H1 (cell line): ENCODE measurements around the gene HTR4. TPM values are rescaled to one million over a fixed set of nuclear protein-coding genes. Genes with fewer than 3 reads are reported as not detected.

Experiments used
- CTCF ChIA-PET: fragments of 300-600 bp; sonication (Branson Sonifier 250); formaldehyde crosslinking; loops from one replicate; lab custom pipeline; 2021; ENCODE audit not compliant: partially characterized antibody; lab: Charles Lee
- POLR2A ChIA-PET: fragments of 300-600 bp; sonication (Branson Sonifier 250); formaldehyde crosslinking; loops from one replicate; lab custom pipeline; 2021; ENCODE audit warnings: inconsistent platforms; ENCODE audit not compliant: partially characterized antibody; lab: Charles Lee
- DNase-seq, 2 experiments: peaks; one replicate each; pipeline versions ENCODE4 v3.0.0 to v3.0.0-alpha.2; 2010 to 2022; ENCODE audit warnings: low spot score in 2 of 2, low read depth in 1 of 2, mixed read lengths in 1 of 2
- FAIRE-seq: peaks from 2 replicates; lab custom pipeline; 2011; peaks lifted over from hg19 to GRCh38; lab: Jason Lieb, UNC
- H2AFZ ChIP-seq: 2 replicates; pipeline ENCODE4 v1.8.1; 2012; ENCODE audit warnings: low read length, inconsistent platforms
- H2AK5ac ChIP-seq: 2 replicates; pipeline ENCODE4 v1.6.1; 2013; ENCODE audit warnings: low read depth, low read length
- H2BK120ac ChIP-seq: replicated peaks from 2 replicates; pipeline ENCODE3; 2013; ENCODE audit warnings: low read depth, low read length, inconsistent platforms
- H2BK12ac ChIP-seq: 2 replicates; pipeline ENCODE4 v1.6.1; 2013; ENCODE audit warnings: low read depth, low read length
- H2BK15ac ChIP-seq: 2 replicates; pipeline ENCODE4 v1.6.1; 2013; ENCODE audit warnings: low read length
- H2BK20ac ChIP-seq: 2 replicates; pipeline ENCODE4 v1.6.1; 2013; ENCODE audit warnings: low read length
- H2BK5ac ChIP-seq: 2 replicates; pipeline ENCODE4 v1.6.1; 2013; ENCODE audit warnings: low read depth, low read length
- H3K14ac ChIP-seq: 2 replicates; pipeline ENCODE4 v1.6.1; 2013; ENCODE audit warnings: inconsistent platforms; ENCODE audit not compliant: insufficient read length
- H3K18ac ChIP-seq: 2 replicates; pipeline ENCODE4 v1.6.1; 2013; ENCODE audit warnings: low read length; ENCODE audit errors: extremely low read depth
- H3K23ac ChIP-seq: 2 replicates; pipeline ENCODE4 v1.6.1; 2013; ENCODE audit warnings: inconsistent platforms; ENCODE audit not compliant: insufficient read length
- H3K23me2 ChIP-seq: 2 replicates; pipeline ENCODE4 v1.6.1; 2013; ENCODE audit warnings: low read depth, low read length
- H3K27ac ChIP-seq: 2 replicates; pipeline ENCODE4 v1.6.1; 2011; ENCODE audit warnings: low read depth, low read length, inconsistent platforms
- H3K27me3 ChIP-seq, 4 experiments: replicated peaks in 1 of 4; 1 replicate in 1 of 4; 2 replicates in 3 of 4; pipeline versions ENCODE4 v1.6.1 to v1.8.1; 2011 to 2013; ENCODE audit warnings: low read length in 3 of 4, mild to moderate bottlenecking in 3 of 4, inconsistent platforms in 2 of 4, mixed read lengths in 2 of 4, moderate library complexity in 1 of 4; ENCODE audit not compliant: control insufficient read depth in 3 of 4, insufficient read depth in 3 of 4; ENCODE audit errors: extremely low read depth in 1 of 4
- H3K36me3 ChIP-seq, 4 experiments: 2 replicates each; pipeline versions ENCODE4 v1.6.1 to v1.8.1; 2011 to 2013; ENCODE audit warnings: mild to moderate bottlenecking in 4 of 4, low read length in 3 of 4, moderate library complexity in 2 of 4, control low read depth in 1 of 4, inconsistent platforms in 1 of 4; ENCODE audit not compliant: insufficient read depth in 4 of 4, control insufficient read depth in 2 of 4
- H3K4ac ChIP-seq: replicated peaks from 2 replicates; pipeline ENCODE3; 2013; ENCODE audit warnings: low read length, low read depth, mixed read lengths, inconsistent platforms; ENCODE audit not compliant: insufficient read length
- H3K4me1 ChIP-seq, 4 experiments: replicated peaks in 1 of 4; 1 replicate in 1 of 4; 2 replicates in 3 of 4; pipeline versions ENCODE4 v1.6.1 to v1.8.1; 2011 to 2013; ENCODE audit warnings: low read length in 3 of 4, inconsistent platforms in 2 of 4, mixed read lengths in 1 of 4; ENCODE audit not compliant: insufficient read depth in 4 of 4, control insufficient read depth in 3 of 4
- H3K4me2 ChIP-seq, 2 experiments: 2 replicates each; pipeline versions ENCODE4 v1.6.1 to v1.8.1; 2011 to 2013; ENCODE audit warnings: low read depth in 2 of 2, low read length in 2 of 2, control low read depth in 1 of 2, inconsistent platforms in 1 of 2, mild to moderate bottlenecking in 1 of 2; ENCODE audit not compliant: insufficient read depth in 1 of 2
- H3K4me3 ChIP-seq, 4 experiments: fragments of 200-600, 300-600 bp in 1 of 4; sonication (generic), shearing (Covaris generic), sonication (Bioruptor Twin) in 1 of 4; 2 replicates each; pipeline versions ENCODE4 v1.5.1 to v1.8.1; 2011 to 2016; ENCODE audit warnings: low read length in 4 of 4, low read depth in 3 of 4, control low read depth in 2 of 4, inconsistent platforms in 2 of 4, mild to moderate bottlenecking in 2 of 4, mixed read lengths in 1 of 4, moderate library complexity in 1 of 4; ENCODE audit not compliant: insufficient read depth in 2 of 4; ENCODE audit errors: extremely low read depth in 1 of 4
- H3K56ac ChIP-seq: replicated peaks from 2 replicates; pipeline ENCODE3; 2013; ENCODE audit warnings: low read depth, mild to moderate bottlenecking, mixed read lengths, low read length, inconsistent platforms; ENCODE audit not compliant: insufficient read length
- H3K79me1 ChIP-seq: 2 replicates; pipeline ENCODE4 v1.6.1; 2013; ENCODE audit warnings: low read depth, low read length, control low read depth
- H3K79me2 ChIP-seq, 2 experiments: 2 replicates each; pipeline versions ENCODE4 v1.6.1 to v1.8.1; 2012 to 2013; ENCODE audit warnings: low read length in 2 of 2, mild to moderate bottlenecking in 2 of 2, inconsistent platforms in 1 of 2; ENCODE audit not compliant: insufficient read depth in 2 of 2, control insufficient read depth in 1 of 2
- H3K9ac ChIP-seq, 4 experiments: replicated peaks in 1 of 4; 1 replicate in 1 of 4; 2 replicates in 3 of 4; pipeline versions ENCODE4 v1.6.1 to v1.8.1; 2011 to 2013; ENCODE audit warnings: low read depth in 3 of 4, low read length in 3 of 4, control low read depth in 2 of 4, mild to moderate bottlenecking in 2 of 4, moderate library complexity in 2 of 4, inconsistent platforms in 1 of 4; ENCODE audit errors: extremely low read depth in 1 of 4
- H3K9me3 ChIP-seq, 2 experiments: 2 replicates each; pipeline versions ENCODE4 v1.6.1 to v1.8.1; 2012 to 2013; ENCODE audit warnings: mild to moderate bottlenecking in 2 of 2, moderate library complexity in 2 of 2, control low read depth in 1 of 2, inconsistent platforms in 1 of 2, low read depth in 1 of 2, low read length in 1 of 2, mixed read lengths in 1 of 2; ENCODE audit not compliant: insufficient read depth in 2 of 2
- H4K20me1 ChIP-seq, 2 experiments: replicated peaks in 1 of 2; 2 replicates each; pipeline versions ENCODE3 to v1.8.1; 2011 to 2013; ENCODE audit warnings: inconsistent platforms in 2 of 2, low read length in 2 of 2, mild to moderate bottlenecking in 1 of 2; ENCODE audit not compliant: insufficient read depth in 2 of 2, control insufficient read depth in 1 of 2
- H4K5ac ChIP-seq: 2 replicates; pipeline ENCODE4 v1.6.1; 2013; ENCODE audit warnings: low read length, low read depth, mixed read lengths, inconsistent platforms; ENCODE audit not compliant: insufficient read length
- H4K8ac ChIP-seq: 2 replicates; pipeline ENCODE4 v1.8.0; 2013; ENCODE audit warnings: mild to moderate bottlenecking, moderate library complexity, low read length, inconsistent platforms; ENCODE audit not compliant: insufficient read depth; ENCODE audit errors: extremely low read depth
- H4K91ac ChIP-seq: replicated peaks from 2 replicates; pipeline ENCODE3; 2013; ENCODE audit warnings: low read length, mixed read lengths, inconsistent platforms; ENCODE audit not compliant: insufficient read length
- GTF2F1 ChIP-seq: IDR thresholded peaks from 2 replicates; pipeline ENCODE4 v1.6.1; 2012; ENCODE audit warnings: low read depth, low read length, improper control_type of control experiment, borderline replicate concordance
- SP4 ChIP-seq: IDR thresholded peaks from 2 replicates; pipeline ENCODE4 v1.6.1; 2012; ENCODE audit warnings: low read length, inconsistent platforms
- WGBS, 2 experiments: shearing (Covaris generic) in 1 of 2; methylation state at CpG; one replicate each; pipeline versions ENCODE4 v1.1.6 to v1.1.7; 2013 to 2015; ENCODE audit warnings: low lambda C conversion rate in 2 of 2, mixed read lengths in 2 of 2, inconsistent platforms in 1 of 2, low coverage in 1 of 2, missing lambda C conversion rate in 1 of 2; ENCODE audit not compliant: insufficient replicate concordance in 2 of 2, insufficient coverage in 1 of 2, insufficient read length in 1 of 2; ENCODE audit errors: extremely low coverage in 1 of 2, missing lambda C conversion rate in 1 of 2; 5-methylcytosine and 5-hydroxymethylcytosine counted together
- polyA plus RNA-seq, 7 experiments: library from polyadenylated mRNA; depleted of rRNA in 3 of 7; stranded (reverse) in 5 of 7; unstranded in 2 of 7; fragments of >200 nt in 5 of 7; fragments of 200-250 nt in 2 of 7; gene quantifications; 1 replicate in 5 of 7; 2 replicates in 1 of 7; 4 replicates in 1 of 7; pipeline versions ENCODE4 v1.2.1 to v1.2.3, GENCODE V29; 2011 to 2013; ENCODE audit warnings: missing spikeins in 2 of 7, mixed read lengths in 2 of 7
- total RNA-seq: library from RNA; stranded (reverse); fragmentation: NEBNext Ultra II Directional; extraction: Animal tissue kit (Norgen Biotek cat#: 25700); gene quantifications from 2 replicates; pipeline ENCODE4 v1.2.1, GENCODE V29; 2021

HTR4 gene
- total and polyA plus RNA-seq, 2 of the 8 experiments (the other 6 are each of a cell fraction or from before 2014, with no cell fraction given) = not detected

DNA sequence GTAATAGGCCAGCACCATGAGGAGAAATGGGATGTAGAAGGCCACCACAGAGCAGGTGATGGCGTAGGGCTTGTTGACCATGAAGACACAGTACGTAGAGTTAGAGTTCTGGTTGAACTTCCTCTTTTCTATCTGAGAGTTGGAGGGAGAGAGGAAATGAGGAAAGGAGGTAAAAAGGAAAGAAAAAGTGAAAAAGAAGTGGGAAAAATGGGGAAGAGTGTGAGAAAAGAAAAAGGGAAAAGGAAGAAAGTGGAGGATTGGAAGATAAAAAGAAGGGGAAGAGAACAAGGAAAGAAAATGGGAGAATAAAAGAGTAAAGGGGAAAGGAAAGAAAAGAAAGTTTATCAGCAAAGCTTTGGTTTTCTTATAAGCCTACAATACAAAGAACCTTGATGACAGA, 144.4 kb downstream of the HTR4 start:
- ChIA-PET CTCF (interaction anchor here (1.3 kb wide), 2 partner anchors 27 to 221 kb away, joined by 5 to 6 read pairs; no protein-coding TSS in a partner anchor), POLR2A (no interaction called here)
- Histone ChIP-seq H2BK15ac (no peak overlapping the region), H3K23ac (no peak overlapping the region), H3K14ac (no peak overlapping the region), H3K23me2 (no peaks in the 10 kb centered on the region), H2BK20ac (no peak overlapping the region), H3K4me2 (no peak overlapping the region), H3K18ac (no peak overlapping the region), H3K27me3 (peaks cover 0 to 1% (median 0%) of the 10 kb centered on the region in 4 experiments; a peak in 1 of 7 replicates), H3K4ac (no peak overlapping the region), H2AK5ac (no peak overlapping the region), H2BK12ac (no peak overlapping the region), H3K9ac (no peak overlapping the region), H2BK5ac (no peak overlapping the region), H3K4me3 (no peak overlapping the region), H2AFZ (no peak overlapping the region), H2BK120ac (no peak overlapping the region), H4K8ac (no peak overlapping the region), H3K4me1 (no peaks in the 10 kb centered on the region), H3K79me2 (no peaks in the 10 kb centered on the region), H4K5ac (no peak overlapping the region), H4K20me1 (no peaks in the 10 kb centered on the region)
- no peak for DNase-seq
- no peak for FAIRE-seq
- no peak for TF ChIP-seq SP4
- no peak for TF ChIP-seq GTF2F1
- TF ChIP-seq, all 59 proteins: peak for 0
- Histone ChIP-seq H4K91ac (no peak overlapping the region), H3K56ac (no peak overlapping the region), H3K36me3 (no peaks in the 10 kb centered on the region), H3K79me1 (no peaks in the 10 kb centered on the region), H3K27ac (no peak overlapping the region), H3K9me3 (no peaks in the 10 kb centered on the region)
- 100% methylated on average over 2 of the region's 2 CpGs; no CpG with 5 or more reads in 1 of the 2 experiments for WGBS, 2 experiments
